Measurements from ENCODE around the gene FAM219A.

Gene FAM219A

GRCh38 chr9:34463098-34463900, 4.9 kb upstream of the FAM219A start:
- Histone ChIP-seq H3K36me3 (ENCODE audit: control insufficient read depth, insufficient read depth, low read length) (no peaks in the 10 kb centered on the region), H3K4me3 (ENCODE audit: insufficient read depth, low read depth, low read length, poor library complexity, severe bottlenecking) (no peak overlapping the region), H3K4me1 (ENCODE audit: control insufficient read depth, insufficient read depth, low read length, poor library complexity, severe bottlenecking) (no peaks in the 10 kb centered on the region), H3K27ac (ENCODE audit: insufficient read depth, low read length, poor library complexity, severe bottlenecking) (no peak overlapping the region), H3K27me3 (replicated peaks; ENCODE audit: control insufficient read depth, insufficient read depth, low read length, poor library complexity, severe bottlenecking) (no peaks in the 10 kb centered on the region), H3K9me3 (ENCODE audit: control insufficient read depth, low read length) (no peaks in the 10 kb centered on the region)
- no peak for DNase-seq

- Histone ChIP-seq H3K27me3 (replicated peaks; ENCODE audit: control insufficient read depth, insufficient read depth, low read length, poor library complexity, severe bottlenecking) (no peaks in the 10 kb centered on the region), H3K4me3 (ENCODE audit: insufficient read depth, low read depth, low read length, poor library complexity, severe bottlenecking) (no peak overlapping the region), H3K27ac (ENCODE audit: insufficient read depth, low read length, poor library complexity, severe bottlenecking) (no peak overlapping the region), H3K36me3 (ENCODE audit: control insufficient read depth, insufficient read depth, low read length) (no peaks in the 10 kb centered on the region), H3K4me1 (ENCODE audit: control insufficient read depth, insufficient read depth, low read length, poor library complexity, severe bottlenecking) (peaks cover 5% of the 10 kb centered on the region), H3K9me3 (ENCODE audit: control insufficient read depth, low read length) (no peaks in the 10 kb centered on the region)
- no peak for DNase-seq
Observed at GRCh38 chr9:34459941-34460340, 1.6 kb upstream of the FAM219A start.

GRCh38 chr9:34459356-34459755, 986 bp upstream of the FAM219A start:
- DNase-seq = no peak
- Histone ChIP-seq H3K4me3 (ENCODE audit: insufficient read depth, low read depth, low read length, poor library complexity, severe bottlenecking) (no peak overlapping the region), H3K36me3 (ENCODE audit: control insufficient read depth, insufficient read depth, low read length) (no peaks in the 10 kb centered on the region), H3K27me3 (replicated peaks; ENCODE audit: control insufficient read depth, insufficient read depth, low read length, poor library complexity, severe bottlenecking) (no peaks in the 10 kb centered on the region), H3K9me3 (ENCODE audit: control insufficient read depth, low read length) (no peaks in the 10 kb centered on the region), H3K27ac (ENCODE audit: insufficient read depth, low read length, poor library complexity, severe bottlenecking) (no peak overlapping the region), H3K4me1 (ENCODE audit: control insufficient read depth, insufficient read depth, low read length, poor library complexity, severe bottlenecking) (peaks cover 5% of the 10 kb centered on the region)

- Histone ChIP-seq H3K36me3 (ENCODE audit: control insufficient read depth, insufficient read depth, low read length) (no peaks in the 10 kb centered on the region), H3K27me3 (replicated peaks; ENCODE audit: control insufficient read depth, insufficient read depth, low read length, poor library complexity, severe bottlenecking) (no peaks in the 10 kb centered on the region), H3K4me1 (ENCODE audit: control insufficient read depth, insufficient read depth, low read length, poor library complexity, severe bottlenecking) (peaks cover 5% of the 10 kb centered on the region), H3K4me3 (ENCODE audit: insufficient read depth, low read depth, low read length, poor library complexity, severe bottlenecking) (no peak overlapping the region), H3K27ac (ENCODE audit: insufficient read depth, low read length, poor library complexity, severe bottlenecking) (no peak overlapping the region), H3K9me3 (ENCODE audit: control insufficient read depth, low read length) (no peaks in the 10 kb centered on the region)
- DNase-seq = no peak
Observed at GRCh38 chr9:34458959-34459340, 580 bp upstream of the FAM219A start.

GRCh38 chr9:34457266-34458012, 931 bp downstream of the FAM219A start:
- no peaks in the 10 kb centered on the region for H3K9me3 ChIP-seq (ENCODE audit: control insufficient read depth, low read length)
- H3K27me3 ChIP-seq (replicated peaks; ENCODE audit: control insufficient read depth, insufficient read depth, low read length, poor library complexity, severe bottlenecking) = no peaks in the 10 kb centered on the region
- H3K36me3 ChIP-seq (ENCODE audit: control insufficient read depth, insufficient read depth, low read length) = no peaks in the 10 kb centered on the region
- H3K27ac ChIP-seq (ENCODE audit: insufficient read depth, low read length, poor library complexity, severe bottlenecking) = no peak overlapping the region
- peaks cover 5% of the 10 kb centered on the region for H3K4me1 ChIP-seq (ENCODE audit: control insufficient read depth, insufficient read depth, low read length, poor library complexity, severe bottlenecking)
- H3K4me3 ChIP-seq (ENCODE audit: insufficient read depth, low read depth, low read length, poor library complexity, severe bottlenecking) = peak overlapping the region; percentile 67
- DNase-seq = no peak

- Histone ChIP-seq H3K36me3 (ENCODE audit: control insufficient read depth, insufficient read depth, low read length) (no peaks in the 10 kb centered on the region), H3K4me3 (ENCODE audit: insufficient read depth, low read depth, low read length, poor library complexity, severe bottlenecking) (no peak overlapping the region), H3K27ac (ENCODE audit: insufficient read depth, low read length, poor library complexity, severe bottlenecking) (no peak overlapping the region), H3K9me3 (ENCODE audit: control insufficient read depth, low read length) (no peaks in the 10 kb centered on the region), H3K27me3 (replicated peaks; ENCODE audit: control insufficient read depth, insufficient read depth, low read length, poor library complexity, severe bottlenecking) (no peaks in the 10 kb centered on the region), H3K4me1 (ENCODE audit: control insufficient read depth, insufficient read depth, low read length, poor library complexity, severe bottlenecking) (peaks cover 5% of the 10 kb centered on the region)
- DNase-seq = no peak
Observed at GRCh38 chr9:34456746-34457145, 1.6 kb downstream of the FAM219A start.

GRCh38 chr9:34456151-34456550, 2.2 kb downstream of the FAM219A start:
- peaks cover 5% of the 10 kb centered on the region for H3K4me1 ChIP-seq (ENCODE audit: control insufficient read depth, insufficient read depth, low read length, poor library complexity, severe bottlenecking)
- H3K9me3 ChIP-seq (ENCODE audit: control insufficient read depth, low read length) = no peaks in the 10 kb centered on the region
- no peak overlapping the region for H3K4me3 ChIP-seq (ENCODE audit: insufficient read depth, low read depth, low read length, poor library complexity, severe bottlenecking)
- H3K27ac ChIP-seq (ENCODE audit: insufficient read depth, low read length, poor library complexity, severe bottlenecking) = no peak overlapping the region
- DNase-seq = no peak
- no peaks in the 10 kb centered on the region for H3K27me3 ChIP-seq (replicated peaks; ENCODE audit: control insufficient read depth, insufficient read depth, low read length, poor library complexity, severe bottlenecking)
- no peaks in the 10 kb centered on the region for H3K36me3 ChIP-seq (ENCODE audit: control insufficient read depth, insufficient read depth, low read length)

- no peak overlapping the region for H3K4me3 ChIP-seq (ENCODE audit: insufficient read depth, low read depth, low read length, poor library complexity, severe bottlenecking)
- no peak for DNase-seq
- no peaks in the 10 kb centered on the region for H3K9me3 ChIP-seq (ENCODE audit: control insufficient read depth, low read length)
- H3K27ac ChIP-seq (ENCODE audit: insufficient read depth, low read length, poor library complexity, severe bottlenecking) = no peak overlapping the region
- H3K27me3 ChIP-seq (replicated peaks; ENCODE audit: control insufficient read depth, insufficient read depth, low read length, poor library complexity, severe bottlenecking) = no peaks in the 10 kb centered on the region
- no peaks in the 10 kb centered on the region for H3K36me3 ChIP-seq (ENCODE audit: control insufficient read depth, insufficient read depth, low read length)
- H3K4me1 ChIP-seq (ENCODE audit: control insufficient read depth, insufficient read depth, low read length, poor library complexity, severe bottlenecking) = peaks cover 5% of the 10 kb centered on the region
Observed at GRCh38 chr9:34454571-34455065, 3.8 kb downstream of the FAM219A start.

- Histone ChIP-seq H3K27me3 (replicated peaks; ENCODE audit: control insufficient read depth, insufficient read depth, low read length, poor library complexity, severe bottlenecking) (no peaks in the 10 kb centered on the region), H3K9me3 (ENCODE audit: control insufficient read depth, low read length) (no peaks in the 10 kb centered on the region), H3K36me3 (ENCODE audit: control insufficient read depth, insufficient read depth, low read length) (no peaks in the 10 kb centered on the region), H3K4me1 (ENCODE audit: control insufficient read depth, insufficient read depth, low read length, poor library complexity, severe bottlenecking) (peaks cover 1% of the 10 kb centered on the region), H3K27ac (ENCODE audit: insufficient read depth, low read length, poor library complexity, severe bottlenecking) (no peak overlapping the region), H3K4me3 (ENCODE audit: insufficient read depth, low read depth, low read length, poor library complexity, severe bottlenecking) (no peak overlapping the region)
- DNase-seq = no peak
Observed at GRCh38 chr9:34452568-34452967, 5.8 kb downstream of the FAM219A start.

GRCh38 chr9:34451545-34451944, 6.8 kb downstream of the FAM219A start:
- H3K4me3 ChIP-seq (ENCODE audit: insufficient read depth, low read depth, low read length, poor library complexity, severe bottlenecking) = no peak overlapping the region
- DNase-seq = no peak

More at GRCh38 chr9:34451545-34451944, 6.8 kb downstream of the FAM219A start:
- Histone ChIP-seq H3K27ac (ENCODE audit: insufficient read depth, low read length, poor library complexity, severe bottlenecking) (no peak overlapping the region), H3K36me3 (ENCODE audit: control insufficient read depth, insufficient read depth, low read length) (no peaks in the 10 kb centered on the region), H3K4me1 (ENCODE audit: control insufficient read depth, insufficient read depth, low read length, poor library complexity, severe bottlenecking) (no peaks in the 10 kb centered on the region), H3K9me3 (ENCODE audit: control insufficient read depth, low read length) (no peaks in the 10 kb centered on the region), H3K27me3 (replicated peaks; ENCODE audit: control insufficient read depth, insufficient read depth, low read length, poor library complexity, severe bottlenecking) (no peaks in the 10 kb centered on the region)
